ENCODE data around the gene IMMP2L.
"Not testable (repeated sequence)": the region's sequence is repeated elsewhere in the genome, so short reads cannot be mapped to it uniquely, and the experiment has no call there.

IMMP2L gene

GRCh38 chr7:111561904-111562732 lies at the start of gene IMMP2L:
Gene IMMP2L (minus strand): TSS chr7:111562492.
- peak; percentile 96 for DNase-seq (ENCODE audit: low read depth, low spot score)

DNA sequence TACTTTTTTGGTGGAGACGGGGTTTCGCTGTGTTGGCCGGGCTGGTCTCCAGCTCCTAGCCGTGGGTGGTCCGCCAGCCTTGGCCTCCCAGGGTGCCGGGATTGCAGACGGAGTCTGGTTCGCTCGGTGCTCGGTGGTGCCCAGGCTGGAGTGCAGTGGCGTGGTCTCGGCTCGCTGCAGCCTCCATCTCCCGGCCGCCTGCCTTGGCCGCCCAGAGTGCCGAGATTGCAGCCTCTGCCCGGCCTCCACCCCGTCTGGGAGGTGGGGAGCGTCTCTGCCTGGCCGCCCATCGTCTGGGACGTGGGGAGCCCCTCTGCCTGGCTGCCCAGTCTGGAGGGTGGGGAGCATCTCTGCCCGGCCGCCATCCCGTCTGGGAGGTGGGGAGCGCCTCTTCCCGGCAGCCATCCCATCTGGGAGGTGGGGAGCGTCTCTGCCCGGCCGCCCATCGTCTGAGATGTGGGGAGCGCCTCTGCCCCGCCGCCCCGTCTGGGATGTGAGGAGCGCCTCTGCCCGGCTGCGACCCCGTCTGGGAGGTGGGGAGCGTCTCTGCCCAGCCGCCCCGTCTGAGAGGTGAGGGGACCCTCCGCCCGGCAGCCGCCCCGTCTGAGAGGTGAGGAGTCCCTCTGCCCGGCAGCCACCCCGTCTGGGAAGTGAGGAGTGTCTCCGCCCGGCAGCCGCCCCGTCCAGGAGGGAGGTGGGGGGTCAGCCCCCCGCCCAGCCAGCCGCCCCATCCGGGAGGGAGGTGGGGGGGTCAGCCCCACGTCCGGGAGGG lies 47.4 kb upstream of the IMMP2L start:
- DNase-seq (ENCODE audit: low read depth, low spot score): not testable (repeated sequence)

DNA sequence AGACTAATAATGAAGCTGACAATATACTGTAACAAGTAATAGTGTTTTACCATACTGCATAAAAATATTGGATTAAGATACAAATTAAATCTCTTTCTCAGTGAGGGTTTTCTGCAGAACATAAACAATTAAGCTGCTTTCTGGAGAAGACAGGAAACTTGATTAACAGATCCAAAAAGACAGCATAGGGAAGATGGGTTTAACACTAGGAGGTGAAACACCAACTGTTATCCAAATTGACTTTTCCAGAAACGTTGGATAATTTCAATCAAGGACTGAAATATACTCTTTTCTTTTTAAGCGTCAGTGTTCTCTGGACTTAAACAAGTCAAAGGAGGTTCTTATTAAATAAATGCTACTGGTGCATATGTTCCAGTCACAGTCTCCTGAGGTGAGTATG lies 45.3 kb upstream of the IMMP2L start:
- DNase-seq (ENCODE audit: low read depth, low spot score): no peak

- no peak for DNase-seq (ENCODE audit: low read depth, low spot score)
These were observed 43.0 kb upstream of the IMMP2L start for GRCh38 chr7:111605246-111605645.

DNA sequence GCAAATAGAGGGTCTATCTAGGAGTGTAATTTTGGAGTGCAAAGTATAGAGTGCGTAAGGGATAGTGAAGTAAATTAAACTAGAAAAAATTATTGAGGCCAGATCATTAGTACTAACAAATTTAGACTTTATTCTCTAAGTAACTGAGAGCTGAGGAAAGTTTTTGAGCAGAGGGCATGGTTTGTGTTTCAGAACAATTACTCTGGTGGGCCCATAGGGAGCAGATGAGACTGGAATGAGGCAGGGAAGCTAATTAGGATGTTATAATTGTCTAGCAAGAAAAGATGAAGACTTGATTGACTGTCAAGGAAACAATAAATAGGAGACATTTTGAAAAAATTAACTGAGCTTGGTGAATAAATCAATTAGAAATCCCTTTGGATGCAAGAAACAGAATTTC lies 37.8 kb upstream of the IMMP2L start:
- no peak for DNase-seq (ENCODE audit: low read depth, low spot score)

GRCh38 chr7:111595780-111596179 lies 33.5 kb upstream of the IMMP2L start:
- DNase-seq (ENCODE audit: low read depth, low spot score): no peak

- DNase-seq (ENCODE audit: low read depth, low spot score): no peak
These were observed 32.3 kb upstream of the IMMP2L start for GRCh38 chr7:111594602-111595001.

- DNase-seq (ENCODE audit: low read depth, low spot score): no peak
These were observed 31.1 kb upstream of the IMMP2L start for GRCh38 chr7:111593343-111593742.

DNA sequence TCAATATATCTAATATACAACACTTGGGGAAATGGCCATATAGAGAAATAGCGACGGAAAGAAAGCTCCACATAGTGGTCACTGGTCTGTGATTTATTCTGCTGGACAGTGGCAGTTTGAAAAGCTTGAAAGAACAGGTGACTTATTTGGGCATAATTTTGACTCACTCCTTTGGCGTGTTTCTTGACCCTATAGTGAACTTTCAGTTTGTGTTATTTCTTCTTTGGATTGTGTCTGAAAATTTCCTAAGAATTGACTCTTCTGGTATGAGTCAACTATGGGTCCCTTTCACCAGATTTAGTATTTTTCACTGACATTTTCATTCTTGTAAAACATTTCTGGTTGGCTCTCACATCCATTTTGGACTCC lies 25.8 kb upstream of the IMMP2L start:
- peak; percentile 47 for DNase-seq (ENCODE audit: low read depth, low spot score)

GRCh38 chr7:111587410-111588064 lies 25.2 kb upstream of the IMMP2L start:
- no peak for DNase-seq (ENCODE audit: low read depth, low spot score)

DNA sequence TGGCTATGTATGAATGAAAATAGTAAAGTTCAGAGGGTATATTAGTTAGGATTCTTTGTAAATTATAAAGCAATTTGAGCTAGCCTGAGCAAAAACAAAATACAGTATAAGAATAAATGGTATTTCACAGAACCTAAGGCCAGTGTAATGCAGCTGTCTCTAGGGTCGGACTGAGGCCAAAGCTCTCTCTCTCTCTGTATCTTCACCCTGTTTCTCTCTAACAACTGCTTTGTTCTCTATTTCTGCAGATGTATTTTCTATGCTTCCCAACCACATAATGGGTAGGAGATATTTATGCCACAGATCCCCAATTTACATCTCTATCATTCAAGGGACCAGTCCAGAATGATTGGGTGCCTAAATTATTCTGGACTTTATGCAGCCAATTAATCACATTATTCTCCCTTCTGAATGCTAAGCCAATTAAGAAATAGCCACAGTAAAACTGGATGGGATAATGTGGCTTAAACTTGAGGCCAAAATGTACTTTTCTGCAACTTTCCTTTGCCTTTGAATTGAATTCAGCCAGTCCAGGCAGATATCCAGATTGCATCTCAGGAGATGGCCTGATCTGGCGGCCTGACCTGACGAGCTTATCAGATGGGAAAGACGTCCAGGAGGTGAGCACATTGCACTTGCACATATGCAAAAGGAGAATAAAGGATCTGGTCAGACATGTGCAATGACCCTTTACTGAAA lies 24.6 kb upstream of the IMMP2L start:
- peak; percentile 5 for DNase-seq (ENCODE audit: low read depth, low spot score)

- not testable (repeated sequence) for DNase-seq (ENCODE audit: low read depth, low spot score)
These were observed 19.6 kb upstream of the IMMP2L start for GRCh38 chr7:111581784-111582488.

DNA sequence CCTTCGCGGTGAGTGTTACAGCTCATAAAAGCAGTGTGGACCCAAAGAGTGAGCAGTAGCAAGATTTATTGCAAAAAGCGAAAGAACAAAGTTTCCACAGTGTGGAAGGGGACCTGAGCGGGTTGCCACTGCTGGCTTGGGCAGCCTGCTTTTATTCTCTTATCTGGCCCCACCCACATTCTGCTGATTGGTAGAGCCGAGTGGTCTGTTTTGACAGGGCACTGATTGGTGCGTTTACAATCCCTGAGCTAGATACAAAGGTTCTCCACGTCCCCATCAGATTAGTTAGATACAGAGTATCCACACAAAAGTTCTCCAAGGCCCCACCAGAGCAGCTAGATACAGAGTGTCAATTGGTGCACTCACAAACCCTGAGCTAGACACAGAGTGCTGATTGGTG lies 18.9 kb upstream of the IMMP2L start:
- not testable (repeated sequence) for DNase-seq (ENCODE audit: low read depth, low spot score)

DNA sequence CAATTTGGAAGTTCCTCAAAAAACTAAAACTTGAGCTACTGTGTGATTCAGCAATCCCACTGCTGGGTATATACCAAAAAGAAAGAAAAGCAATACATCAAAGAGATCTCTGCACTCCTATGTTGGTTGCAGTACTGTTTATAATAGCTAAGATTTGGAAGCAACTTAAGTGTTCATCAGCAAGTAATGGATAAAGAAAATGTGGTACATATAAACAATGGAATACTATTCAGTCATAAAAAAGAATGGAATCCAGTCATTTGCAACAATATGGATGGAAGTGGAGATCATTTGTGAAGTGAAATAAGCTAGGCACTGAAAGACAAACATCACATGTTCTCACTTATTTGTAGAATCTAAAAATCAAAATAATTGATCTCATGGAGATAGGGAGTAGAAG lies 16.5 kb upstream of the IMMP2L start:
- DNase-seq (ENCODE audit: low read depth, low spot score): no peak

- no peak for DNase-seq (ENCODE audit: low read depth, low spot score)
These were observed 9.4 kb upstream of the IMMP2L start for GRCh38 chr7:111571720-111572119.

- no peak for DNase-seq (ENCODE audit: low read depth, low spot score)
These were observed 6.7 kb upstream of the IMMP2L start for GRCh38 chr7:111568870-111569462.

DNA sequence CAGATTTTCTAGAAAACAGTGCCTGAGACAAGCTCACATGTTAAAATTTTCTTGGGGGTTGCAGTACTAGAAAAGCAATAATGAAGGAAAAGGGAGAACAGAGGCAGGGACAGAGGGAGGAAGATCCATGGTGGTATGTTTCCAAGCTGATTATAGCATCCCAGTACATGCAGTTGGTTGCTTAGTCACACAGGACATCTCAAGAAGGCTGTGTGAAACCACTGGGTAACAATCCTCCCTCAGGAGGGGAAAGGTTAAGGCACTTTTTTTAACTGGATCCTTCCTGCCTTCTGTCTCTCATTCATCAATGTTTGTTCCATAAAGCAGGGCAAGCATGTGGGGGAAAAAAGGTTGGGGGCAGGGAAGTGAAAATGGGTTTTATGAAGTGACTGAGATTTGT lies 6.1 kb upstream of the IMMP2L start:
- no peak for DNase-seq (ENCODE audit: low read depth, low spot score)

- no peak for DNase-seq (ENCODE audit: low read depth, low spot score)
These were observed 1.8 kb upstream of the IMMP2L start for GRCh38 chr7:111564078-111564477.

DNA sequence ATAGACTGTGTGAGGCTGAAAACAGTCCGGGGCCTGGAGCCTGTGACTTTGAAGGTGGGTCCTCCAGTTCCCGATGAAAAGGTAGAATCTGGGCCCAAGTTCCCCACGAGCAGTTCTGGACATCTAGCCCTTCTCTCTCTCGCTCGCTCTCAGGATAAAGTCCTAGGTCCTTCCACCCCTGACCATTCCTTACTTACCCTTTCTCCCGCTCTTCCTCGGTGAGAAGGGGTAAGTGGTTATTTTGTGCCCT lies 713 bp downstream of the IMMP2L start:
- no peak for DNase-seq (ENCODE audit: low read depth, low spot score)

- peak; percentile 80 for DNase-seq (ENCODE audit: low read depth, low spot score)
These were observed 1.3 kb downstream of the IMMP2L start for GRCh38 chr7:111560773-111561653.

Measured in astrocyte of the hippocampus (primary cell).